NCI-H146 treated with DMSO at 0.1 percent for 48 hours (cell line): ENCODE results near the gene POLG.
"Not testable (repeated sequence)": the region's sequence is repeated elsewhere in the genome, so short reads cannot be mapped to it uniquely, and the experiment has no call there.

Experiments used
- DNase-seq: peaks from one replicate; lab custom pipeline; 2025; ENCODE audit not compliant: unreplicated experiment; lab: John Stamatoyannopoulos, UW

Gene POLG

DNA sequence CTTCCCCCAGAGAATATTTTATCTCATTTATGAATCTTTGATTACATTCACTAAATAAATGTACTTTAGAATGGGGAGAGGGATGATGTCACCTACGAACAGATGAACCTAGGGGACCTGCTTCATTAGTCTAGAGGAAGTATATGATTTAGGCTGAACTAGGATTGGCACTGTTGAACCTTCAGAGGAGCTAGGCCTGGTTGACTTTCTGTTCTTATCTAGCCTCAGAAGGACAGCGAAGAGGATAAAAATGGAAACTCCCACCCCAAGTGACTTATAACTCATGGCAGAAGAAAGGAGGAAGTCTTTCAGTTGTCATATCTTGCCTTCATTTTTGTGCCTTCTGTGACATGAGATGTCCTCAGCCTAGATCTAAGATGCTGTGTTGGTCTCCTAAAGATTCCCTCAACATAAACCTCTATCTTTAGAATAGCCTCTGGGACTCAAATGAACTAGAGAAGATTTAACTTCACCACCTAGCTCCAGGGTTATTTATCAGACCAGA, 42.6 kb downstream of the POLG start:
- DNase-seq, result no peak

DNA sequence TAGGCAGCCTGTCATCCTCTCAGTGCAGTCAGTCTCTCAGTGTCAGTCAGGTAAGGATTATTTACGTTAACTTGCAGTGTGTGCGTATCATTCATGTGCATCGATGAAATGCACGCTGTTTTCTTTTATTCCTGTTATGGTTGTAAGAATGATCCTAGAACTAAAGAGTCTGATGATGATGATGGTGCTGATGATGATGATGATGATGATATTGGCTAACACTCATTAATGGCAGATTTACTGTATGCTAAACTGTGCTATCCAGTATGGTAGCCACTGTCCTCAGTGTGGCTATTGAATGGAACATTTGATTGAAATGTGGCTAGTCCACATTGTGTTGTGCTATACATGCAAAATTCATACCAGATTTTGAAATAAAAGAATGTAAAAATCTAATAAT, 51.4 kb downstream of the POLG start:
- DNase-seq, result no peak

DNA sequence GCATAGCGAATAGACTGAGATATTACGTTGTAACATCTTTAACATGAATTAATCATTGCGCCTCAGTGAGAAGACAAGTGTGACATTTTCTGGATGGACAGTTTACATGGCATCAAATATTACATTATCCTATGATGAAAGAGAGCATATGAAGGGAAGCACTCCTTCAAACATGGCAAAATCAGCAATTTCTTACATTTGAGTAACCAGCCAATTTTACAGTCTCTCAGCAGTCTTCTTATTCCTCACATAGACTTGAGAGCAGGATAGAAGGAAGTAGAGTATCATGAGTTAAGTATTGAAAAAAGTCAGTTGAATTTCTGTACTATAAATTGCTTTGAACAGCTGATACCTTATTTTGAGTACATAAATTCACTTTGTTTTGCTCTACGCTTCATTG, 52.0 kb downstream of the POLG start:
- DNase-seq, result no peak

DNA sequence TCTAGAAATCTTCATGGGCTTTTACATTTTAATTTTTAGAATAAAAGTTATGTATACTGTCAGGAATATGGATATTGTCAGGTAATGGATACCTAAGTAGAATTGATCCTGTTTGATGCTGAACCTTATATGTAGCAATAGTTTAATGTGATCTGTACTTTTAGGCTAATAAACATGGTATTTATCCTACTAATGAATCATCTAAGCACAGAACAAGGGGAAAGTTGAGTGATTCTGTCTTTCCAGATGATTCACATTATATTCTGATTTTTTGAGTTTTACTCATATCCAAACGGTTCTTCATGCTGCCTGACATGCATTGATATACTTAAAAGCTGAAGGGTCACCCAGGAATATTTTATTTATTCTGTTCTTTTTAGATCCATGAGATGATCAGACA, 56.3 kb downstream of the POLG start:
- no peak for DNase-seq

DNA sequence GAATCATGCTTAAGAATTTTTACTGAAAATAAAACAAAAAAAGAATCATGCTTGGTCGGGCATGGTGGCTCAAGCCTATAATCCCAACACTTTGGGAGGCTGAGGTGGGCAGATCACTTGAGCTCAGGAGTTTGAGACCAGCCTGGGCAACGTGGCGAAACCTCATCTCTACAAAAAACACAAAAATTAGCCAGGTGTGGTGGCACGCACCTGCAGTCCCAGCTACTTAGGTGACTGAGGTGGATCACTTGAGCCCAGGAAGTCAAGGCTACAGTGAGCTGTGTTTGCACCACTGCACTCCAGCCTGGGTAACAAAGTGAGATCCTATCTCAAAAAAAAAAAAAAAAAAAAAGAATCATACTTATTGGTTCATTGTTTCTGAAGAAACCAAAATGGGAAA, 57.3 kb downstream of the POLG start:
- DNase-seq, result not testable (repeated sequence)
